CD14-positive monocyte (primary cell): ENCODE results near the gene PAQR8. TPM values are rescaled to one million over a fixed set of nuclear protein-coding genes. Genes with fewer than 3 reads are reported as not detected.

Experiments
- DNase-seq, 3 donors: peaks; one replicate each; pipeline ENCODE4 v3.0.0-alpha.2; 2011 to 2022
- H2AFZ ChIP-seq: 2 replicates; pipeline ENCODE4 v1.6.0; 2012; ENCODE audit warnings: mild to moderate bottlenecking, low read depth, low read length, inconsistent platforms; ENCODE audit not compliant: insufficient read depth, poor library complexity, severe bottlenecking
- H3K27ac ChIP-seq, 2 donors: 1 replicate in 1 of 2; 2 replicates in 1 of 2; pipeline ENCODE4 v1.5.1; 2012 to 2013; ENCODE audit warnings: low read length in 2 of 2, control low read depth in 1 of 2, inconsistent platforms in 1 of 2, low read depth in 1 of 2, mild to moderate bottlenecking in 1 of 2
- H3K27me3 ChIP-seq, 2 donors: one replicate each; pipeline versions ENCODE4 v1.6.0 to v1.6.1; 2011 to 2013; ENCODE audit warnings: low read length in 2 of 2; ENCODE audit not compliant: control insufficient read depth in 2 of 2, insufficient read depth in 2 of 2
- H3K36me3 ChIP-seq, 2 donors: replicated peaks in 1 of 2; 1 replicate in 1 of 2; 2 replicates in 1 of 2; pipeline versions ENCODE4 v1.5.1 to v1.6.1; 2012 to 2013; ENCODE audit warnings: low read length in 2 of 2, control low read depth in 1 of 2, inconsistent platforms in 1 of 2, mild to moderate bottlenecking in 1 of 2; ENCODE audit not compliant: insufficient read depth in 2 of 2, control insufficient read depth in 1 of 2
- H3K4me1 ChIP-seq, 2 donors: 1 replicate in 1 of 2; 2 replicates in 1 of 2; pipeline versions ENCODE4 v1.5.1 to v1.6.1; 2012 to 2013; ENCODE audit warnings: low read length in 2 of 2, control low read depth in 1 of 2, inconsistent platforms in 1 of 2, mild to moderate bottlenecking in 1 of 2, moderate library complexity in 1 of 2; ENCODE audit not compliant: insufficient read depth in 2 of 2, control insufficient read depth in 1 of 2
- H3K4me2 ChIP-seq: replicated peaks from 2 replicates; pipeline ENCODE3; 2012; ENCODE audit warnings: low read length, moderate library complexity, mild to moderate bottlenecking; ENCODE audit not compliant: poor library complexity, severe bottlenecking; ENCODE audit errors: extremely low read depth
- H3K4me3 ChIP-seq, 3 experiments: fragments of 200-600 bp in 1 of 3; sonication (generic) in 1 of 3; replicated peaks in 1 of 3; 1 replicate in 2 of 3; 2 replicates in 1 of 3; pipeline ENCODE4 v1.5.1; 2011 to 2013; ENCODE audit warnings: low read length in 3 of 3, mild to moderate bottlenecking in 3 of 3, control low read depth in 2 of 3, low read depth in 2 of 3, inconsistent platforms in 1 of 3, moderate library complexity in 1 of 3
- H3K79me2 ChIP-seq: 2 replicates; pipeline ENCODE4 v1.6.0; 2012; ENCODE audit warnings: mild to moderate bottlenecking, control low read depth, inconsistent platforms, low read length, moderate library complexity; ENCODE audit not compliant: insufficient read depth
- H3K9ac ChIP-seq: 2 replicates; pipeline ENCODE4 v1.6.0; 2017; ENCODE audit warnings: low read length, mild to moderate bottlenecking; ENCODE audit not compliant: insufficient read depth, poor library complexity, severe bottlenecking
- H3K9me3 ChIP-seq, 2 donors: replicated peaks in 1 of 2; 1 replicate in 1 of 2; 2 replicates in 1 of 2; pipeline versions ENCODE4 v1.5.1 to v1.6.1; 2012 to 2013; ENCODE audit warnings: low read length in 2 of 2, control low read depth in 1 of 2; ENCODE audit not compliant: control insufficient read depth in 1 of 2, insufficient read depth in 1 of 2
- H4K20me1 ChIP-seq: 2 replicates; pipeline ENCODE4 v1.6.0; 2012; ENCODE audit warnings: mild to moderate bottlenecking, low read length, control low read depth, moderate library complexity; ENCODE audit not compliant: insufficient read depth
- H3K27ac Mint-ChIP-seq, 7 donors: one replicate each; pipeline ENCODE4 v1.8.0; 2020; ENCODE audit warnings: mild to moderate bottlenecking in 7 of 7, mixed read lengths in 7 of 7, moderate library complexity in 6 of 7, inconsistent platforms in 2 of 7
- H3K27me3 Mint-ChIP-seq, 3 donors: one replicate each; pipeline ENCODE4 v1.8.0; 2021 to 2022; ENCODE audit warnings: low read depth in 3 of 3, mild to moderate bottlenecking in 3 of 3, mixed read lengths in 3 of 3, moderate library complexity in 3 of 3, inconsistent platforms in 1 of 3
- H3K36me3 Mint-ChIP-seq, 2 donors: one replicate each; pipeline ENCODE4 v1.8.0; 2020; ENCODE audit warnings: mixed read lengths in 2 of 2, inconsistent platforms in 1 of 2, mild to moderate bottlenecking in 1 of 2
- H3K4me1 Mint-ChIP-seq: one replicate; pipeline ENCODE4 v1.8.0; 2020; ENCODE audit warnings: mild to moderate bottlenecking, mixed read lengths
- H3K4me3 Mint-ChIP-seq, 2 donors: one replicate each; pipeline ENCODE4 v1.8.0; 2020; ENCODE audit warnings: mild to moderate bottlenecking in 2 of 2, mixed read lengths in 2 of 2, moderate library complexity in 1 of 2
- H3K9me3 Mint-ChIP-seq, 7 donors: one replicate each; pipeline ENCODE4 v1.8.0; 2020 to 2022; ENCODE audit warnings: mixed read lengths in 7 of 7, mild to moderate bottlenecking in 6 of 7, moderate library complexity in 6 of 7, inconsistent platforms in 2 of 7
- CTCF ChIP-seq: fragments of 200-600 bp; IDR thresholded peaks from one replicate; pipeline ENCODE4 v1.8.0; 2022; ENCODE audit warnings: antibody characterized with exemption, mild to moderate bottlenecking
- WGBS: methylation state at CpG from one replicate; pipeline ENCODE4 v1.1.5; 2013; ENCODE audit warnings: missing lambda C conversion rate; ENCODE audit not compliant: insufficient coverage; 5-methylcytosine and 5-hydroxymethylcytosine counted together
- intact Hi-C, 2 donors: fragments of 100-400 bp; cut with micrococcal nuclease; formaldehyde crosslinking; loops; one replicate each; pipeline versions ENCODE4 v1.15.0 to v1.15.1; 2023
- polyA plus RNA-seq, 3 donors: library from polyadenylated mRNA; depleted of rRNA in 1 of 3; unstranded in 2 of 3; stranded (reverse) in 1 of 3; fragments of 300-500 nt in 2 of 3; fragments of >200 nt in 1 of 3; fragmentation: Illumina TruSeq in 2 of 3; gene quantifications; 1 replicate in 2 of 3; 2 replicates in 1 of 3; pipeline ENCODE4 v1.2.3, GENCODE V29; 2012 to 2021

Gene PAQR8
- polyA plus RNA-seq, 3 donors = 2.4 to 17.4 (median 6.8) TPM

GRCh38 chr6:52454556-52454955 lies 92.6 kb downstream of the PAQR8 start:
- H3K4me1 ChIP-seq = no peaks in the 10 kb centered on the region
- peaks cover 0 to 2% of the 10 kb centered on the region in 2 donors for H3K36me3 ChIP-seq
- WGBS = 100% methylated on average over 1 of the region's 2 CpGs
- intact Hi-C loops = no loop called here
- no peak overlapping the region for H2AFZ ChIP-seq
- no peaks in the 10 kb centered on the region for H3K27me3 ChIP-seq
- Mint-ChIP-seq H3K9me3 (peaks cover 12 to 19% (median 17%) of the 10 kb centered on the region in 7 donors), H3K36me3 (peaks cover 4 to 6% of the 10 kb centered on the region in 2 donors), H3K27me3 (peaks cover 0 to 1% (median 1%) of the 10 kb centered on the region in 3 donors), H3K4me1 (no peaks in the 10 kb centered on the region), H3K4me3 (no peak overlapping the region), H3K27ac (no peak overlapping the region)
- no peak overlapping the region for H3K4me2 ChIP-seq
- H3K27ac ChIP-seq = no peak overlapping the region
- no peaks in the 10 kb centered on the region for H4K20me1 ChIP-seq
- no peak for TF ChIP-seq CTCF
- H3K9me3 ChIP-seq = peaks cover 5 to 13% of the 10 kb centered on the region in 2 donors
- no peak for DNase-seq
- no peak overlapping the region for H3K9ac ChIP-seq
- no peaks in the 10 kb centered on the region for H3K79me2 ChIP-seq
- no peak overlapping the region for H3K4me3 ChIP-seq

DNA sequence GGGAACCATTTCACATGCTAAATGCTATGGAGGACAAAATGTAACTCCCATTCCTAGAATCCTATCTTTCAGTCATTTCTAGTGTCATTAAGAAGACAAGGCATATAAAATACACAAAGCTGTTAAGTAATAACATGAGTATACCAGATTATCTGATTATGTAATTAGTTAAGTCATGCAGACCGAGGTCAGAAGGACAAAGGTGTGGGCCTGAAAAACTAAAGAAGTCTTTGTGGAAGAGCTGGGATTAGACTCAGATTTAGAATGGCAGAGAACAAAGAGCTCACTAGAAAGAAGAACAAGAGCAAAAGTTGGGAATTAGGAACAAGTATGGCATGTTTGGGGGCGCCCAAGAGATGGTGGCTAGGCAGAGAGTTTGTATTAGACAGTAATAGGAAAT lies 95.1 kb downstream of the PAQR8 start:
- no peak for TF ChIP-seq CTCF
- no peak overlapping the region for H3K4me3 ChIP-seq
- 100% methylated on average over 2 of the region's 2 CpGs for WGBS
- peaks cover 0 to 1% (median 1%) of the 10 kb centered on the region in 3 donors for H3K27me3 Mint-ChIP-seq
- intact Hi-C loops = no loop called here
- H2AFZ ChIP-seq = no peak overlapping the region
- H3K36me3 Mint-ChIP-seq = peaks cover 0 to 2% of the 10 kb centered on the region in 2 donors
- H3K27ac ChIP-seq = no peak overlapping the region
- H3K4me3 Mint-ChIP-seq = no peak overlapping the region
- no peaks in the 10 kb centered on the region for H3K79me2 ChIP-seq
- no peaks in the 10 kb centered on the region for H4K20me1 ChIP-seq
- no peaks in the 10 kb centered on the region for H3K4me1 ChIP-seq
- H3K4me1 Mint-ChIP-seq = no peaks in the 10 kb centered on the region
- no peaks in the 10 kb centered on the region for H3K27me3 ChIP-seq
- no peaks in the 10 kb centered on the region for H3K9me3 ChIP-seq
- no peak for DNase-seq
- H3K4me2 ChIP-seq = no peak overlapping the region
- H3K9ac ChIP-seq = no peak overlapping the region
- H3K9me3 Mint-ChIP-seq = peaks cover 0 to 3% (median 3%) of the 10 kb centered on the region in 7 donors
- no peak overlapping the region for H3K27ac Mint-ChIP-seq
- peaks cover 0 to 2% of the 10 kb centered on the region in 2 donors for H3K36me3 ChIP-seq

Other genes with a start within 250 kb of the PAQR8 start
- not detected for gene IL17A, start 175.8 kb upstream of the PAQR8 start, polyA plus RNA-seq
- gene IL17F, start 117.7 kb upstream of the PAQR8 start, polyA plus RNA-seq = not detected
- 10 to 100 TPM; 10.7 to 15.3 (median 12.1) TPM for gene MCM3, start 77.4 kb upstream of the PAQR8 start, polyA plus RNA-seq
- 10 to 100 TPM in 1 of 3 donors, 1 to 10 TPM in 1, under 1 TPM in 1; 0.30 to 13.5 (median 2.3) TPM for gene EFHC1, start 58.2 kb downstream of the PAQR8 start, polyA plus RNA-seq
- 10 to 100 TPM in 1 of 3 donors, 1 to 10 TPM in 2; 4.7 to 11.7 (median 5.9) TPM for gene TRAM2, start 214.9 kb downstream of the PAQR8 start, polyA plus RNA-seq